HepG2 (cell line): ENCODE results near the gene SESN1. TPM values are rescaled to one million over a fixed set of nuclear protein-coding genes. Genes with fewer than 3 reads are reported as not detected.

Experiments
- ATAC-seq: fragments of 200-7000 bp; cut with Tn5 transposase; 3 replicates; pipeline ENCODE4 v1.9.1; 2020; ENCODE audit warnings: mild to moderate bottlenecking, moderate library complexity
- Bru-seq: library from RNA; stranded (reverse); fragments of 400-500 nt; gene quantifications from one replicate; lab custom pipeline; 2021; lab: Mats Ljungman, UMichigan
- BruChase-seq, 2 experiments: library from RNA; stranded (reverse); fragments of 400-500 nt; gene quantifications; one replicate each; lab custom pipeline; 2021; lab: Mats Ljungman, UMichigan
- BruUV-seq: library from RNA; stranded (reverse); fragments of 400-500 nt; replicated peaks from 2 replicates; lab custom pipeline; 2021; lab: Mats Ljungman, UMichigan
- CTCF ChIA-PET: fragments of 300-600 bp; formaldehyde crosslinking; extraction: SDS; loops from one replicate; lab custom pipeline; 2021; ENCODE audit warnings: low total read pairs, inconsistent platforms, low intra/inter-chr PET ratio; lab: Yijun Ruan, JAX
- POLR2A ChIA-PET: fragments of 350-600 bp; sonication (Branson Sonifier 250); formaldehyde crosslinking; loops from one replicate; lab custom pipeline; 2020; ENCODE audit warnings: antibody characterized with exemption, inconsistent platforms; lab: Yijun Ruan, JAX
- DNase-seq: peaks from one replicate; pipeline ENCODE4 v3.0.0-alpha.2; 2015; ENCODE audit warnings: low spot score
- FAIRE-seq: peaks from 3 replicates; lab custom pipeline; 2011; peaks lifted over from hg19 to GRCh38; lab: Jason Lieb, UNC
- H2AFZ ChIP-seq: one replicate; pipeline ENCODE4 v1.6.1; 2011; ENCODE audit warnings: low read length, inconsistent platforms
- H3K27ac ChIP-seq: fragments of 300-600 bp; 3 replicates; pipeline ENCODE4 v1.8.0; 2011; ENCODE audit warnings: mixed run types, mild to moderate bottlenecking, mixed read lengths, low read length, inconsistent platforms; ENCODE audit not compliant: insufficient read depth; ENCODE audit errors: extremely low read length
- H3K27me3 ChIP-seq, 2 experiments: fragments of 200-600 bp in 1 of 2; 2 replicates in 1 of 2; 3 replicates in 1 of 2; pipeline versions ENCODE4 v1.6.0 to v1.8.0; 2011; ENCODE audit warnings: low read length in 2 of 2, mild to moderate bottlenecking in 2 of 2, moderate library complexity in 2 of 2, inconsistent platforms in 1 of 2; ENCODE audit not compliant: insufficient read depth in 2 of 2, control insufficient read depth in 1 of 2
- H3K36me3 ChIP-seq, 2 experiments: fragments of 200-600 bp in 1 of 2; replicated peaks in 1 of 2; 2 replicates in 1 of 2; 3 replicates in 1 of 2; pipeline versions ENCODE4 v1.5.1 to v1.8.0; 2011; ENCODE audit warnings: low read length in 2 of 2, inconsistent platforms in 1 of 2; ENCODE audit not compliant: insufficient read depth in 2 of 2, control insufficient read depth in 1 of 2
- H3K4me1 ChIP-seq: 2 replicates; pipeline ENCODE4 v1.5.1; 2012; ENCODE audit warnings: low read length, inconsistent platforms; ENCODE audit not compliant: insufficient read depth
- H3K4me2 ChIP-seq: 2 replicates; pipeline ENCODE4 v1.6.0; 2011; ENCODE audit warnings: low read depth, low read length, inconsistent platforms
- H3K4me3 ChIP-seq, 3 experiments: fragments of 200-600 bp in 1 of 3; sonication (generic), shearing (Covaris generic) in 1 of 3; replicated peaks in 1 of 3; 2 replicates each; pipeline ENCODE4 v1.5.1; 2011 to 2016; ENCODE audit warnings: low read length in 3 of 3, inconsistent platforms in 2 of 3, low read depth in 2 of 3, mild to moderate bottlenecking in 2 of 3, control low read depth in 1 of 3, mixed read lengths in 1 of 3; ENCODE audit not compliant: insufficient read depth in 1 of 3
- H3K79me2 ChIP-seq: one replicate; pipeline ENCODE4 v1.6.1; 2011; ENCODE audit warnings: low read length, inconsistent platforms; ENCODE audit not compliant: insufficient read depth
- H3K9ac ChIP-seq: 2 replicates; pipeline ENCODE4 v1.6.0; 2011; ENCODE audit warnings: mild to moderate bottlenecking, low read depth, low read length, inconsistent platforms; ENCODE audit not compliant: insufficient read depth
- H3K9me3 ChIP-seq: 2 replicates; pipeline ENCODE4 v1.5.1; 2012; ENCODE audit warnings: mild to moderate bottlenecking, low read length
- H4K20me1 ChIP-seq: 2 replicates; pipeline ENCODE4 v1.6.0; 2011; ENCODE audit warnings: inconsistent platforms, mild to moderate bottlenecking, low read length, moderate library complexity; ENCODE audit not compliant: insufficient read depth
- AHR ChIP-seq: IDR thresholded peaks from 2 replicates; pipeline ENCODE4 v1.6.1; 2018; ENCODE audit warnings: missing genetic modification reagents, missing compliant biosample characterization
- ATF6 ChIP-seq: sonication (generic); formaldehyde crosslinking; conservative IDR thresholded peaks from 2 replicates; pipeline ENCODE4 v1.4.0; 2020; ENCODE audit warnings: missing genetic modification reagents
- HCFC1 ChIP-seq: fragments of 150-350 bp; IDR thresholded peaks from 2 replicates; pipeline ENCODE4 v1.6.1; 2014; ENCODE audit warnings: low read depth, low read length
- KDM1A ChIP-seq: IDR thresholded peaks from 2 replicates; pipeline ENCODE4 v1.6.1; 2016; ENCODE audit warnings: missing compliant biosample characterization
- MEF2D ChIP-seq: sonication (generic); formaldehyde crosslinking; IDR thresholded peaks from 2 replicates; pipeline ENCODE4 v1.5.1; 2020; ENCODE audit warnings: mild to moderate bottlenecking, missing genetic modification reagents
- MYNN ChIP-seq: sonication (generic); formaldehyde crosslinking; IDR thresholded peaks from 2 replicates; pipeline ENCODE4 v1.4.0; 2020; ENCODE audit warnings: mild to moderate bottlenecking, low read depth, missing genetic modification reagents
- NBN ChIP-seq: fragments of 450-650 bp; conservative IDR thresholded peaks from 2 replicates; pipeline ENCODE4 v1.6.1; 2017
- NFIC ChIP-seq: IDR thresholded peaks from 2 replicates; pipeline ENCODE4 v1.6.1; 2012; ENCODE audit warnings: mild to moderate bottlenecking, low read length, inconsistent platforms
- TGIF2 ChIP-seq: IDR thresholded peaks from 2 replicates; pipeline ENCODE4 v1.6.1; 2016; ENCODE audit warnings: control low read depth, missing compliant biosample characterization
- TMF1 ChIP-seq: sonication (generic); formaldehyde crosslinking; IDR thresholded peaks from 2 replicates; pipeline ENCODE4 v1.8.1; 2022; ENCODE audit warnings: low read depth, missing genetic modification reagents
- TP53 ChIP-seq: sonication (generic); formaldehyde crosslinking; conservative IDR thresholded peaks from 2 replicates; pipeline ENCODE4 v1.4.0; 2020; ENCODE audit warnings: missing genetic modification reagents
- ZIK1 ChIP-seq: sonication (generic); formaldehyde crosslinking; IDR thresholded peaks from 2 replicates; pipeline ENCODE4 v1.5.0; 2020; ENCODE audit warnings: mild to moderate bottlenecking, low read depth, missing genetic modification reagents, borderline replicate concordance
- ZNF124 ChIP-seq: sonication (generic); formaldehyde crosslinking; IDR thresholded peaks from 2 replicates; pipeline ENCODE4 v1.4.0; 2020; ENCODE audit warnings: missing genetic modification reagents
- ZNF501 ChIP-seq: sonication (generic); formaldehyde crosslinking; IDR thresholded peaks from 2 replicates; pipeline ENCODE4 v1.5.1; 2020; ENCODE audit warnings: mild to moderate bottlenecking, moderate library complexity, missing genetic modification reagents
- ZNF644 ChIP-seq: IDR thresholded peaks from 2 replicates; pipeline ENCODE4 v1.6.1; 2016; ENCODE audit warnings: low read depth
- ZNF761 ChIP-seq: sonication (generic); formaldehyde crosslinking; conservative IDR thresholded peaks from 2 replicates; pipeline ENCODE4 v1.4.0; 2020; ENCODE audit warnings: mild to moderate bottlenecking, missing genetic modification reagents
- WGBS: methylation state at CpG from one replicate; pipeline ENCODE4 v1.1.6; 2017; ENCODE audit warnings: low lambda C conversion rate; 5-methylcytosine and 5-hydroxymethylcytosine counted together
- in situ Hi-C: cut with HindIII; loops from 2 replicates; pipeline ENCODE4 v1.10.0; 2017; ENCODE audit warnings: low pct_unique_long_range_greater_than_20kb; ENCODE audit not compliant: extremely low pct_ligation_motif_present
- intact Hi-C: fragments of 100-400 bp; cut with micrococcal nuclease; formaldehyde crosslinking; loops from one replicate; pipeline ENCODE4 v1.10.0; 2022; ENCODE audit not compliant: unreplicated experiment
- long read RNA-seq, 2 experiments: library from RNA in 1 of 2; library from polyadenylated mRNA in 1 of 2; stranded (forward) in 1 of 2; unstranded in 1 of 2; transcript quantifications; one replicate each; pipeline ENCODE4 v2.0.0, GENCODE V29; 2019 to 2022
- polyA minus RNA-seq, 3 experiments: library from RNA; depleted of rRNA, polyadenylated mRNA; stranded (reverse); fragments of >200 nt; gene quantifications; 2 replicates each; pipeline ENCODE4 v1.2.3, GENCODE V29; 2011; ENCODE audit warnings: low replicate concordance in 1 of 3
- polyA plus RNA-seq, 8 experiments: library from polyadenylated mRNA; depleted of rRNA in 3 of 8; stranded (reverse) in 7 of 8; unstranded in 1 of 8; fragments of >200 nt; fragmentation: Illumina TruSeq in 4 of 8; extraction: Trizol in 4 of 8; gene quantifications; 2 replicates each; pipeline versions ENCODE4 v1.2.1 to v1.2.3, GENCODE V29; 2011 to 2016; ENCODE audit warnings: low read depth in 4 of 8, missing spikeins in 1 of 8, mixed read lengths in 1 of 8; ENCODE audit not compliant: insufficient read depth in 1 of 8
- total RNA-seq, 5 experiments: library from RNA; depleted of rRNA; stranded (reverse); fragments of >200 nt; fragmentation: Illumina TruSeq; extraction: Trizol; gene quantifications; 2 replicates each; pipeline ENCODE4 v1.2.3, GENCODE V29; 2016; ENCODE audit warnings: low read depth in 1 of 5
- TF ChIP-seq, protein P1 (sequence below): sonication (generic); formaldehyde crosslinking; IDR thresholded peaks from 2 replicates; pipeline ENCODE4 v1.4.0; 2020; ENCODE audit warnings: mild to moderate bottlenecking, missing genetic modification reagents

The SESN1 gene
- 44.7 and 52.1 TPM in 2 replicates for total RNA-seq (2016; rRNA removed; fragmentation: Illumina TruSeq; extraction: Trizol)
- total RNA-seq (2016; cell fraction: cytosol; rRNA removed; fragmentation: Illumina TruSeq; extraction: Trizol; ENCODE audit: low read depth), result 5.9 and 6.4 TPM in 2 replicates
- 44.0 and 53.7 TPM in 2 replicates for total RNA-seq (2016; cell fraction: insoluble cytoplasmic fraction; rRNA removed; fragmentation: Illumina TruSeq; extraction: Trizol)
- 18.5 and 19.2 TPM in 2 replicates for total RNA-seq (2016; cell fraction: membrane; rRNA removed; fragmentation: Illumina TruSeq; extraction: Trizol)
- total RNA-seq (2016; cell fraction: nucleus; rRNA removed; fragmentation: Illumina TruSeq; extraction: Trizol), result 41.0 and 44.1 TPM in 2 replicates
- polyA plus RNA-seq (2011; rRNA removed), result 20.6 and 24.9 TPM in 2 replicates
- 8.7 and 12.4 TPM in 2 replicates for polyA plus RNA-seq (2011; cell fraction: cytosol; rRNA removed)
- 18.6 and 19.8 TPM in 2 replicates for polyA plus RNA-seq (2011; cell fraction: nucleus; rRNA removed)
- polyA plus RNA-seq (2012), result 16.9 and 20.3 TPM in 2 replicates
- 3.6 TPM in 2 replicates for polyA plus RNA-seq (2016; cell fraction: cytosol; fragmentation: Illumina TruSeq; extraction: Trizol; ENCODE audit: low read depth)
- polyA plus RNA-seq (2016; cell fraction: insoluble cytoplasmic fraction; fragmentation: Illumina TruSeq; extraction: Trizol; ENCODE audit: low read depth), result 46.8 and 47.5 TPM in 2 replicates
- polyA plus RNA-seq (2016; cell fraction: membrane; fragmentation: Illumina TruSeq; extraction: Trizol; ENCODE audit: low read depth), result 9.9 and 10.9 TPM in 2 replicates
- polyA plus RNA-seq (2016; cell fraction: nucleus; fragmentation: Illumina TruSeq; extraction: Trizol; ENCODE audit: insufficient read depth, low read depth), result 40.6 and 43.2 TPM in 2 replicates
- polyA minus RNA-seq (2011; rRNA and poly(A)+ RNA removed; ENCODE audit: low replicate concordance), result 15.1 and 39.9 TPM in 2 replicates
- 14.2 and 14.6 TPM in 2 replicates for polyA minus RNA-seq (2011; cell fraction: cytosol; rRNA and poly(A)+ RNA removed)
- polyA minus RNA-seq (2011; cell fraction: nucleus; rRNA and poly(A)+ RNA removed), result 66.0 and 72.1 TPM in 2 replicates
- Bru-seq, nascent RNA, result percentile 74 among the genes with signal in this experiment
- BruChase-seq, experiment 1, labeled RNA remaining after a 6-hour chase, result percentile 62 among the genes with signal in this experiment
- BruChase-seq, experiment 2, labeled RNA remaining after a 2-hour chase, result percentile 67 among the genes with signal in this experiment
- long read RNA-seq, experiment 1, transcript SESN1-202 (10 exons, 2,676 nt), result major isoform, 36 of 43 reads
- long read RNA-seq, experiment 1, partial matches to known transcripts, result 6 of 43 reads
- long read RNA-seq, experiment 1, other reads (novel, unspliced or antisense), result 1 of 43 reads
- long read RNA-seq, experiment 2, transcript SESN1-202 (10 exons, 2,676 nt), result major isoform, 12 of 42 reads
- long read RNA-seq, experiment 2, partial matches to known transcripts, result 4 of 42 reads
- long read RNA-seq, experiment 2, other reads (novel, unspliced or antisense), result 23 of 42 reads

GRCh38 chr6:109094416-109095035, at the start of gene SESN1:
Gene SESN1 (minus strand): TSS chr6:109094846. CDS start chr6:109094073, 773 bp downstream.
- Histone ChIP-seq H3K4me2 (peak within 1 kb of the TSS; percentile 89), H3K9ac (peak within 1 kb of the TSS; percentile 89), H4K20me1 (peaks cover 12% of the 10 kb centered on the region), H2AFZ (peak within 1 kb of the TSS; percentile 97), H3K79me2 (peaks cover 47% of the 10 kb centered on the region), H3K27ac (peak within 1 kb of the TSS; percentile 96), H3K36me3 (no peaks in the 10 kb centered on the region), H3K27me3 (no peaks in the 10 kb centered on the region; a peak in 1 of 5 replicates), H3K4me3 (peak within 1 kb of the TSS; percentile 74 to 98 (median 89)), H3K4me1 (peaks cover 52% of the 10 kb centered on the region), H3K9me3 (no peaks in the 10 kb centered on the region)
- no peak for FAIRE-seq
- CTCF ChIA-PET, result no interaction called here
- BruUV-seq, result no TSS peak
- no CpG with 5 or more reads among the region's 62 CpGs for whole genome bisulfite sequencing
- intact Hi-C loops (loop anchor here (5.0 kb wide), 1 partner anchor 288 kb away; the partner anchor contains the start of gene CD164), in situ Hi-C loops (no loop called here)
- DNase-seq, result peak; percentile 76
- ATAC-seq, result peak; percentile 90
- POLR2A ChIA-PET, result interaction anchor here (0.9 to 2.4 kb wide), 15 partner anchors 13 to 1137 kb away, joined by 3 to 18 read pairs (median 5); partner anchors contain the start of genes ARMC2, FOXO3, SEC63 and SNX3
- TF ChIP-seq TGIF2 (CRISPR knock-in tag) (0 out of 2 replicates have a peak, but pooled peaks have one; percentile 70), TMF1 (CRISPR knock-in tag) (no peak), ZIK1 (CRISPR knock-in tag) (peak; percentile 65; the same call in 1 of the 2 replicates), TP53 (no peak), ZNF124 (CRISPR knock-in tag) (no peak), MEF2D (no peak), HCFC1 (no peak), NFIC (no peak), ZNF761 (CRISPR knock-in tag) (no peak; the same call in 1 of the 2 replicates), MYNN (no peak), ZNF501 (CRISPR knock-in tag) (peak; percentile 93), ATF6 (CRISPR knock-in tag) (no peak), AHR (peak; percentile 69; the same call in 1 of the 2 replicates), ZNF644 (CRISPR knock-in tag) (no peak), NBN (no peak), KDM1A (CRISPR knock-in tag) (no peak)
- TF ChIP-seq, protein P1, sequence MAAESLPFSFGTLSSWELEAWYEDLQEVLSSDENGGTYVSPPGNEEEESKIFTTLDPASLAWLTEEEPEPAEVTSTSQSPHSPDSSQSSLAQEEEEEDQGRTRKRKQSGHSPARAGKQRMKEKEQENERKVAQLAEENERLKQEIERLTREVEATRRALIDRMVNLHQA (CRISPR knock-in tag), result no peak
